ENCODE data around the gene CASP10. TPM values are rescaled to one million over a fixed set of nuclear protein-coding genes. Genes with fewer than 3 reads are reported as not detected.
"Not testable (repeated sequence)": the region's sequence is repeated elsewhere in the genome, so short reads cannot be mapped to it uniquely, and the experiment has no call there.

CASP10 gene
- polyA plus RNA-seq, 3 donors: 7.9 to 12.6 (median 9.2) TPM

DNA sequence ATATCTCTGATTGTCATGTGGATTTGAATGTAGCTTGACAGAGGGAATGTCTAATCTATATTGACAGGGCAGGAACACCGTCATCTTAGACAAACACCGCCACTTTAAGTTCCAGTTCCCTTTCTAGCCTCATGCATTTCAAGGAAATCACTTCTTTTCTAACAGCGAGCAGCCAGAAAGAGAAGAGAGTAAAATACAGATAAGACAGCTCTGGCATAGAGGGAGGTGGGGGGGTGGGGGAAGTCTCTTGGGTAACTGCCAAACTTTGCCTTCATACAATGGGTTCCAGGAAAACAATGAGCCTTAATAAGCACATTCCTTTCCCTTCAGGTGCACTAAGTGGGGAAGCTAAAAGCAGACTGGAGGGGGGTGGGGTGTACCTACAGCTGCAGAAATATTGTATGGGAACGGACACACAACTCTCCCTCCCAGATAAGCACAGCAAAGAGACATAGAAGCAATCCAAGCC is 37.2 kb downstream of the CASP10 start:
- DNase-seq (ENCODE audit: extremely low read depth in 1 of 11, low read depth in 9 of 11, low spot score in 4 of 11): no peak

DNA sequence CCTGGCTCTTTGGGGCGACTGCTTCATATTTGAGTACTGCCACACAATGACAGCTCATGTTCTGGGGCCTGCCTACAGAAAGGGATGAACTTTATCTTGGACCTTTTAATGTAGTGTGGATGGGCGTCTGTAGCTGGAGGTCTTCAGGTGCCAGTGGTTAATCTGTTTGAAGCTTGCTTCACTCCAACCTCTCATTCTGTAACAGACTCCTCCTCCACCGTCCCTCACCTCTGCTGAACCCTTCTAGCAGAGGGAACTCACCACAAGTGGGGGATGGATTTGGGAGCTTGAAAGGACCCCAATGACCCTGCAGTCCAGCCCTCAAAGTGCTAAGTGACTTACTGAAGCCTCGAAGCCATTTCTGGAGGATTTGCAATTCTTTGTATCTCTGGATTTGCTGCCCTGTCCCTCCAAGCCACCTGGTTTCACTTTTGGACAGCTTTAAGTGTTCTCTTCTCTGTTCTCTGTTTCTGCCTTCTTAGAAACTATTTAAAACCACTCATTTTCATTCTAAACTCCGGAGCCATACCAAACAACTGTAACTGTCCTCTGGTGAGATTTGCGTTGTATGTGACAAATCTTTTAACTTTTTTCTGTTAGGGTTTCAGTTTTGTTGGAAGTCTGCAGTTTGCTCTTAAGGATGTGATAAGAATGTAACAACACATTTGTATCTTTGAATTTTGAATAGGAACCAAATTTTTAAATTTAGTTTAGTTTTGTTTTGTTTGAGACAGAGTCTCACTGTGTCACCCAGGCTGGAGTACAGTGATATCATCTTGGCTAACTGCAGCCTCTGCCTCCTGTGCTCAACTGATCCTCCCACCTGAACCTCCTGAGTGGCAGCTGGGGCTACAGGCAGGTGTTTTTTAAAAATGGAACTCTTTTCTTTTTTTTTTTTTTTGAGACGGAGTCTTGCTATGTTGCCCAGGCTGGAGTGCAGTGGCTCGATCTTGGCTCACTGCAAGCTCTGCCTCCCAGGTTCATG is 40.4 kb downstream of the CASP10 start:
- DNase-seq (ENCODE audit: extremely low read depth in 1 of 11, low read depth in 9 of 11, low spot score in 4 of 11): no peak

DNA sequence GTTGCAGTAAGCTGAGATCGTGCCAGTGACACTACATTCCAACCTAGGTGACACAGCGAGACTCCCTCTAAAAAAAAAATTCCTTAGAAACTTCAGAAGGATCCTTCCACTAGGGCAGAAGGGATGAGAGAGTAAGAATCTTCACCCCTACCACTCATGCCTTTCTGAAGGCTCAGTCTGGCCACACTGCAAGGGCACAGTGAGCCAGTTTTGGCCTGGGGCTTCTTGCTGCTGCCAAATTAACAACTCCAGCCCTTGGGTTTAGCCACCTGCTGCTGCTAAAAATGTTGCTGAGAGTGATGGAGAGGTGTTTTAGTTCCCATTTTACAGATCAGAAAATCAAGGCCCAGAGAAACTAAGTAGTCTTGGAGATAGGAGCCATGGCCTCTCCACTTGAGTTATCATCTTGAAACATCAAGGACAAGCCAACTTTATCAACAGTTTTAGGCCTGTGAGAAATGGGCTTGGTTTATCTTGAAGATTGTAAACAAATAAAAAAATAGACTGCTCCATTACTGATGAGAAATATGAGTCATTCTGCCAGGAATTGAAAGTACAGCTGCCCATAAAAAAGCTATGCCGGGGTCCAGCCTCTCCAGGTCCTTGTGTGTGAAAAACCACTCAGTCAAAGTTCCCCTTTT is 45.5 kb downstream of the CASP10 start:
- DNase-seq (ENCODE audit: extremely low read depth in 1 of 11, low read depth in 9 of 11, low spot score in 4 of 11): no peak

DNA sequence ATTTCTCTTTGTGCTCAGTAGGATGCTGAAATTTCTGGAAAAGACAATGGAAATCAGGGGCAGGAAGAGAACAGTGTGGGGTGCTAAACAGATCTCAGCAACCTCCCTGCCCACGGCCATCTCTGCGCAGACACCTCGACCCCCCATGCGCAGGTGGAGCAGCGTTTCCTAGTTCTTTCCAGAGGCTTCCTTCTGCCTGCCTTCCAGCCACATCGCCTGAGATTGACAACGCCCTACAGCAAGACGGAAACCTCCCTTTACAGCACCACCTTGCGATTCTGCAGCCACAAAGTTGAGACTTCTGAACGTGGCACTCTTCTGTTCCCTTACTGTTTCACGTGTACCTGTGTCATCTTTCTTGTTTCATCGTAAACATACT is 46.0 kb downstream of the CASP10 start:
- DNase-seq (ENCODE audit: extremely low read depth in 1 of 11, low read depth in 9 of 11, low spot score in 4 of 11): no peak

DNA sequence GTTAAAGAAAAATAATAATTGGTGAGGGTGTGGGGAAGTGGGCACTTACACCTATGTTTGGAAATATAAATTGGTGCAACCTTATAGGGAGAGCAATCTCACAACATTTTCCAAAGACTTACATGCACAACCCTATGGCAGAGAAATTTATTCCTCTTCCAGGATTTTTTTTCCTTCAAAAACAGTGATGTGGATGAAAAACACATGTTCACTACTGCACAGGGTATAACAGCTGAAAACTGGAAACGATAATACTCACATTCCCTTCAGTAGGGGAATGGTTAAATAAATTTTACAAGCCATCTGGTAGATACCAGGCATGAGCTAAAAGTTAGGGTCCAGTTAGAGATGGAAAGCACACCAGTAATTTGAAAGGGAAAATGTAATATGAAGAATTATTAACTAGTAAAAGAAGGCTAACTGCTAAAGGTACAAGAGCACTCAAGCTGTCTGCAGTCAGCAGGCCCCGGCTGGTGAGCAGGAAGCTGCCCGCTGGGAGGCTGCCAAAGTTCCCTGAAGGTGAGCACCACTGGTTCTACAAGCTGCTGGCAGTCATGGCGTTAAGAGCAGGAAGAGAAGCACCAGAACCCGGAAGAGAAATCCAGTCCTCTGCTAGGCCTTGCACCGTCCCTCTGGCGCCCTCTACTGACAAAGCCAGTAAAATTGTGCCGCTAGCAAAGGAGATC is 49.0 kb downstream of the CASP10 start:
- peak; percentile 75 to 90 (median 83) for DNase-seq (ENCODE audit: extremely low read depth in 1 of 11, low read depth in 9 of 11, low spot score in 4 of 11)

DNA sequence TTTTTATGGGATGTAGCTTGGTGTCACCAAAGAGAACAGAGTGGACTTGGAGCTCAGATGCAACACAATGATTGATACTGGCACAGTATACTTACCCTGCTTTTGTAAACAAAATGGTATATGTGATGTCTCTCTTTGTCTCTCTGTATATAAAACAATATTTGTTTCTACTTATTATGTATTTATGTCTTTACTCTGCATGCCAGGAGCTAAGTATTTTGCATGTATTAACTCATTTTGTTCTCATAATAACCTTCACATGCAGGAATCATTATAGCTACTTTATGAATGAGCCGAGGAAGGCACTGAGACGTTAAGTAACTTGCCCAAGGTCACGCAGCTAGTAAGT is 49.5 kb downstream of the CASP10 start:
- DNase-seq (ENCODE audit: extremely low read depth in 1 of 11, low read depth in 9 of 11, low spot score in 4 of 11): no peak

DNA sequence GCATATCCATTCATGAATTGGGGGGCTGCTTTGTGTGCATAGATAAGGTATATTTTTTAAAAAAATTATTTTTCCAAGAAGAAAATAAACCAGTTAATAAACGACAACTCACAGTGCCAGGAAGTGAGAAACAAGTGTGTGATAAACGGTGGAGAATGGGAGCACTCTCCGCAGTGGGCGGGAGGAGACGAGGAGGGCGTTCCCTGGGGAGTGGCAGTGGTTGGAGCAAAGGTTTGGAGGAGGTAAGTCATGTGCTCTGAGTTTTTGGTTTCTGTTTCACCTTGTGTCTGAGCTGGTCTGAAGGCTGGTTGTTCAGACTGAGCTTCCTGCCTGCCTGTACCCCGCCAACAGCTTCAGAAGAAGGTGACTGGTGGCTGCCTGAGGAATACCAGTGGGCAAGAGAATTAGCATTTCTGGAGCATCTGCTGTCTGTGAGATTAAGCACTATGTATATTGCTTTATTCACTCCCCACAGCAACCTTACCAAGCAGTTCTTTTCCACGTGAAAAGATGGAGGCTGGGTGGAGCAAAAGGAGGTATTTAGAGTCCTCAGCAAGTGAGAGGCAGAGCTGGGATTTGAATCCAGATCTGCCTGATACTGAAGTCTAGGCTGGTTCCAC is 50.4 kb downstream of the CASP10 start:
- DNase-seq (ENCODE audit: extremely low read depth in 1 of 11, low read depth in 9 of 11, low spot score in 4 of 11): no peak

DNA sequence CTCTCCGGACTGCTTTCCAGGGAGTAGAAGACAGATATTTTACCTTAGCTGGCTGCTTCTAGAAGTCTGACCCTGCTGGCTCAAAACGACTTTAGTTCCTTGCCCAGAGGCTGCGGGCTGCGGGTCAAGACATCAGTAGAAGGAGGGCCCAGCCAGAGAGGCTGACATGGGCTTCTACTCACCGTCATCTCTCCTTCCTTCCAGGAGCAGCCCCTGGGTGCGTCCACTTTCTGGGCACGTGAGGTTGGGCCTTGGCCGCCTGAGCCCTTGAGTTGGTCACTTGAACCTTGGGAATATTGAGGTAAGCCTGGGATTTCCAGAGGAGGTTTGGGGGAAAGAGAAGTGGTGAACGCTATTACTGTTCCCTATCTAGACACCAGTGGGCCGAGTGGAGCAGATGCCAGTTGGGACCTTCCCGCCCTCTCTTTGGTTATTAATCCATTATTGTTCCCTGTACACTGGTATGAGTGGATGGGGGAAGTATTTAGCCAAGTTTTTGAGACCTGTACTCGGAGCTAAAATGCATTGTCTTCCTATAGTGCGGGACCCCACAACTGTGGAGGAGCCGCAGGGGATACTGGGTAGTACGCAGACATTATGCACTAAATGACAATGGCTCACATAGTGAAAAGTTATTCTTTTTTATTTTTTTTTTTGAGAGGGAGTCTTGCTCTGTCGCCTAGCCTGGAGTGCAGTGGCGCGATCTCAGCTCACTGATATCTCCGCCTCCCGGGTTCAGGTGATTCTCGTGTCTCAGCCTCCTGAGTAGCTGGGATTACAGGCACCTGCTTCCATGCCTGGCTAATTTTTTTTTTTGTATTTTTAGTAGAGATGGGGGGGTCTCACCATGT is 51.1 kb downstream of the CASP10 start:
- DNase-seq (ENCODE audit: extremely low read depth in 1 of 11, low read depth in 9 of 11, low spot score in 4 of 11): no peak

DNA sequence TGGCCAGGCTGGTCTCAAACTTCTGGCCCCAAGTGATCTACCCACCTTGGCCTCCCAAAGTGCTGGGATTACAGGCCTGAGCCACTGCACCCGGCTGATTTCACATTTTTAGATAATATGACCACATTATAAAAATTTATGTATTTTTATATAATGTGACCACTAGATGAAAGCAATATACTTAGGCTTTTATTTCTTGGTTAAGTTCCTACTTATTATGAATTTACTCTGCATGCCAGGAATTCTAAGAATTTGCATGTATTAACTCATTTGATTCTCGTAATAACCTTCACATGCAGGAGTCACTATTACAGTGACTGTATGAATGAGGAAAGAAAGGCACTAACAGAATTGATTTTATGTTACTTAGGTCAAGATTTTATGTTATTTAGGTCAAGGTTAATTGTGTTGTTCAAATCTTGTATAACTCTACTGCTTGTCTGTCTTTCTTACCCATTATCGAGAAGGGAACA is 51.8 kb downstream of the CASP10 start:
- DNase-seq (ENCODE audit: extremely low read depth in 1 of 11, low read depth in 9 of 11, low spot score in 4 of 11): no peak

DNA sequence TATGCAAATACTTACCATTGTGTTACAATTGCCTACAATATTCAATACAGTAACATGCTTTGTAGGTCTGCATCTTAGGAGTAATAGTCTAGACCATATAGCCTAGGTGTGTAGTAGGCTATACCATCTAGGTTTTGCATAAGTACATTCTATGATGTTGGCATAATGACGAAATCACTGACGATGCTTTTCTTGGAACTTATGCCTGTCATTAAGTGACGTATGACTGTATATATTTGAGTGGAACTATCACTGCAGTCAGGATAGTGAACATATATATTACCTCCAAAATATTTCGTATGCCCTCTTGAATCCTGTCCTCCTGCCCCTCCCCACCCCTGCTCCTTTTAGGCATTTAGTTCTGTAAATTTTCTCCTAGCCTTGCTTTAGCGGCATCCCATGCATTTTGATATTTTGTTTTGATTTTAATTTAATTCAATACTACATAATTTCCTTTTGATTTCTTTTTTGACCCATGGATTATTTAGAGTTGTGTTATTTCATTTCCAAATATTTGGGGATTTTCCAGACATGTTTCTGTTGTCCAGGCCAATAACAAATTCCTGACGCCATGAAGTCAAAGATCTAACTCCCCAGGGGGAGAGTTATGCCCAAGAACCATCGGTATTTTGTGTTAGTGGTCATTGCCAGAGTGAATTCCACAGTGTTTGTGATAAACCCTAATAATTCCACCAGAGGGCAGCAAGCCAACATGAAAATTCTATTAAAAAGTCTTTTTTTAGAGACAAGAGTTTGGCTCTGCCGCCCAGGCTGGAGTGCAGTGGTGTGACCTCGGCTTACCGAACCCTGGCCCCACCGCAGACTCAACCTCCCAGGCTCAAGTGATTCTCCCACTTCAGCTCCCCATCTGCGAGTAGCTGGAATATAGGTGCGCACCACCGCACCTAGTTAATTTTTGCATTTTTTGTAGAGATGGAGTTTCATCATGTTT is 53.2 kb downstream of the CASP10 start:
- peak in 7 of 11 donors; percentile 53 to 75 (median 60) for DNase-seq (ENCODE audit: extremely low read depth in 1 of 11, low read depth in 9 of 11, low spot score in 4 of 11)

DNA sequence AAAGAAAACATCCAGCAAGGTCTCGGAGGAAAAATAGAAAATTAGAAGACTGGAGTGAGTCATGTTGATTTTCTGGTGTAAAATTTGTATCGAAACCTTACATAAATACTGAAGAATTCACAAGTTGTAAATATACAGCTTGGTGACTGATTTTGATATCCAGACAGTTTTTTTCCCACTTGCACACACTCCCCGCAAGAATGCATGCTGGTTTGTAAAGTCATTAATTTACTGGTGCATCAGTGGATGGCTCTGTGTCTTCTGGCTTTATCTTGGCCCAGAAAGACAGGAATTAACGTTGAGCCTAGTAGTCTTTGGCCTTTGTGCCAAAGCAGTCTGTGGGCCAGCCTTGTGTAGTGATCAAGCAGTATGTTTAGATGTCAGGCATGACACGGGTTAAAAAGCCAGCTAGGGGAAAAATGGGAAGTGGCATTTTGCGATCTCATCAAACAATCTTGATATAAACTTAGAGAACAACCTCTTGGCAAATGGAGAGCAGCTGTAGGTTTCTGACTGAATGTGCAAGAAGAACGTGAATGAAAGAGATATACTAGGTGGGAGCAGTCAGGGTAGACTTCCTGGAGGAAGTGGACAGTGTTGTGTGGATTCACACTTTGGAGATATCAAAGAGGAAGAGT is 54.7 kb downstream of the CASP10 start:
- DNase-seq (ENCODE audit: extremely low read depth in 1 of 11, low read depth in 9 of 11, low spot score in 4 of 11): no peak

DNA sequence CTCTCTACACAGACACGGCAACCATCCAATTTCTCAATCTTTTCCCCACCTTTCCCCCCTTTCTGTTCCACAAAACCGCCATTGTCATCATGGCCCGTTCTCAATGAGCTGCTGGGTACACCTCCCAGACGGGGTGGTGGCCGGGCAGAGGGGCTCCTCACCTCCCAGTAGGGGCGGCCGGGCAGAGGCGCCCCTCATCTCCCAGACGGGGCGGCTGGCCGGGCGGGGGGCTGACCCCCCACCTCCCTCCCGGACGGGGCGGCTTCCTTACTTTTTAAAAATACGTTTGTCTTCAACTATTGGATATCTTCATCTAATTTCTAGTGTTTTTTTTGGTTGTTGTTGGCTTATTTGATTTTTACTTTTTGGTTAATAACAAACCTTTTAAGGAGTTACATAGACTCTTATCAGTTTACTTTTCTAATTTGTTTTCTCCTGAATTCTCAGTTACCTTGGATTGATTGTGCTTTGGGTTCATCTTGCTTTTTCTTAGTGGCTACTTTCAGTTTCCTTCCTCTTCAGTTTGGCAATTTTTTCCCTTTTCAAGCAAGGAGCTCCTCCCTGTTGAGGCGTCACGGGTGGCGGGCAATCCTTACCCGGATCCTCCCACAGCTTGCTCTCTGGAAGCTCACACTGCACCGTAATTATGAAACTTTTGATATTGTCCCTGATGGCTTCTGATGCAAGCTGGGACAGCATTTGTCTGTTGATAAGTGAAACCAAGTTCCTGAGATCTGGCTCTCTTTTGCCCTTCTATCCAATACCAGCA is 56.4 kb downstream of the CASP10 start:
- DNase-seq (ENCODE audit: extremely low read depth in 1 of 11, low read depth in 9 of 11, low spot score in 4 of 11): not testable (repeated sequence)

DNA sequence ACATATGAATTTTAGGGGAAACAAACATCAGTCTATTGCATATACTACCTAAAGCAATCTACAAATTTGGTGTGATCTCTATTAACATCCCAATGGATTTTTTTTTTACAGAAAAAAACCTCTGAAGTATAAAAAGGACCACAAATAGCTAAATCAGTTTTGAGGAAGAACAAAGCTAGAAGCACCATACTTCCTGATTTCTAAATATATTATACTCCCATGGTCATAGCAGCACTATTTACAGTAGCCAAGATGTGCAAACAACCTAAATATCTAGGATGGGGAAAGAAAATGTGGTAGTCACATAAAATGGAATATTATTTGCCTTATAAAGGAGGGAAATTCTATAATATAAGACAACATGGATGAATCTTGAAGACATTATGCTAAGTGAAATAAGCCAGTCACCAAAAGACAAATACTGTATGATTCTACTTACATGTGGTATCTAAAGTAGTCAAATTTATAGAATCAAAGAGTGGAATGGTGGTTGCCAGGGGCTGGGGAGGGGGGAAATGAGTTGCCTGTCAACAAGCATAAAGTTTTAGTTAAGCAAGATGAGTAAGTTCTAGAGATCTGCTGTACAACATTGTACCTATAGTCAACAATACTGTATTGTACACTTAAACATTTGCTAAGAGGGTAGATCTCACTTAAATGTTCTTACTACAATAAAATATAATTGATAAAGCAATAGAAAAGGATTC is 59.8 kb downstream of the CASP10 start:
- DNase-seq (ENCODE audit: extremely low read depth in 1 of 11, low read depth in 9 of 11, low spot score in 4 of 11): no peak

DNA sequence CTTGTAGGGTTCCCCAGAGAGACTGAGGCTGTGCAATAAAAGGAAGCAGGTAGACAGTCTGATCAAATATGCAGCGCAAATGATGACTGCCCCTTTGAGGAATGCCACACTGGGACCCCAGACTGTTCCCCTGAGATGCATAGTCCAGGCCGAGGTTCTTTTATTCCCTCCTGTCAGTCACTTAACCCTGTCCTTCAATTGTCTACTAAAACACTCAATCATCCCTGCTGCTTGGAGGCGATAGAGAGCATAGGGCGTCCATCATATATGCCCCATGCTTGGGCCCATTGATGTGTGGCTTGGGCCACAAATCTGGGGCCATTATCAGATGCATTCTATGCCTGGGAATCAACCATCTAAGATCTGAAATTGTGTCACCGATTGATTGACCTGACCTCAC is 61.9 kb downstream of the CASP10 start:
- DNase-seq (ENCODE audit: extremely low read depth in 1 of 11, low read depth in 9 of 11, low spot score in 4 of 11): no peak

DNA sequence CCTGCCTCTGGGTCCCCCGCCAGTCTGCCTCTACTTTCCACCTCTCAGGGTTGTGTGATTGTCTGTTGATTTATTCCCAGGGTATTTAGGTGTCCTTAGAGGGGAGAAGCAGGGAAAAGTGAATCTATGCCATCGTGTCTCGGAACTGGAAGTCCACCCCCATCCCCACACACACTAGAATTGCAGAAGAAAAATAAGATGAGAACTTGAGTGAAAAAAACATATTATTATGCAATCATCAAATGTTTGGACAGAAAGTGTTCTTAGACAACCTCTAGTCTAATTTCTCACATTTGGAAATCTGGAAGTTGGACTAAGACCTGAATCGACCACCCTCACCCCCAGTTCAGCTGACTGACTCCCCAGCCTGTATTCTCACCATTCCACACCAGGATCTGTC is 63.3 kb downstream of the CASP10 start:
- DNase-seq (ENCODE audit: extremely low read depth in 1 of 11, low read depth in 9 of 11, low spot score in 4 of 11): no peak

Measured in renal cortex interstitium (tissue), 11 donors.